ENCODE measurements around the gene PTPRK.

- TF ChIP-seq, protein P1, sequence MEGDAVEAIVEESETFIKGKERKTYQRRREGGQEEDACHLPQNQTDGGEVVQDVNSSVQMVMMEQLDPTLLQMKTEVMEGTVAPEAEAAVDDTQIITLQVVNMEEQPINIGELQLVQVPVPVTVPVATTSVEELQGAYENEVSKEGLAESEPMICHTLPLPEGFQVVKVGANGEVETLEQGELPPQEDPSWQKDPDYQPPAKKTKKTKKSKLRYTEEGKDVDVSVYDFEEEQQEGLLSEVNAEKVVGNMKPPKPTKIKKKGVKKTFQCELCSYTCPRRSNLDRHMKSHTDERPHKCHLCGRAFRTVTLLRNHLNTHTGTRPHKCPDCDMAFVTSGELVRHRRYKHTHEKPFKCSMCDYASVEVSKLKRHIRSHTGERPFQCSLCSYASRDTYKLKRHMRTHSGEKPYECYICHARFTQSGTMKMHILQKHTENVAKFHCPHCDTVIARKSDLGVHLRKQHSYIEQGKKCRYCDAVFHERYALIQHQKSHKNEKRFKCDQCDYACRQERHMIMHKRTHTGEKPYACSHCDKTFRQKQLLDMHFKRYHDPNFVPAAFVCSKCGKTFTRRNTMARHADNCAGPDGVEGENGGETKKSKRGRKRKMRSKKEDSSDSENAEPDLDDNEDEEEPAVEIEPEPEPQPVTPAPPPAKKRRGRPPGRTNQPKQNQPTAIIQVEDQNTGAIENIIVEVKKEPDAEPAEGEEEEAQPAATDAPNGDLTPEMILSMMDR (IDR thresholded peaks at IDR 0.05 in 4 of 5, conservative IDR thresholded peaks at IDR 0.05 in 1 of 5), result no peak
- TF ChIP-seq POLR2A (IDR thresholded peaks at IDR 0.05), result no peak
Observed at GRCh38 chr6:128388380-128388779, 132.0 kb downstream of the PTPRK start.
